GM12873 (cell line): Measurements from ENCODE around the gene PPP2R2B.

Experiments
- TF ChIP-seq, protein P1 (sequence below): IDR thresholded peaks from 2 replicates; pipeline ENCODE4 v1.5.1; 2012; ENCODE audit warnings: low read depth, mild to moderate bottlenecking, moderate library complexity, low read length, control low read depth; ENCODE audit not compliant: insufficient read depth; ENCODE audit errors: missing control alignments

PPP2R2B gene

DNA sequence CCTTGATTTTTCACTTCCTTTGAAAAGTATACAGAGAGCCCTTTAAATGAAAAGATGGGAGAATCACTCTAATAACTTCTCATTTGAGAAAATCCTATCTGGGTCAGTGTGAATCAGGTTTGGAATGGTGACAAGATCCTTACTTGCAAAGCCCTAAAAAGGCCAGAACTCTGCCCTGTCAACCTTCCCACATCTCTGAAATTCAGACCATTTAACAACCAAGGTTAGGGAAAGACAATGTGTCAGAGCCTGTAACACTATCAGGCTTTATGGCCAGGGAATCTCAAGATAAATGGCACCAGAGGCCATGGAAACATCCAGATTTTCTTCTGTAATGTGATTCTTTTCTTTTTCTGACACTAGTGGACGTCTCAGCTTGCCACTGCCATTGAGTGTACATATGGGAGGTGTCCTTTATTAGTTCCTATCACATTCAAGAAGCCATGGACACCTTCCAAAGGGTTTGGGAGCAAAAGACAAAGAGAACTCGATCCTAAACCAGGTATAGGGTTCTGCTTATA is 196.9 kb downstream of the PPP2R2B start:
- TF ChIP-seq, protein P1, sequence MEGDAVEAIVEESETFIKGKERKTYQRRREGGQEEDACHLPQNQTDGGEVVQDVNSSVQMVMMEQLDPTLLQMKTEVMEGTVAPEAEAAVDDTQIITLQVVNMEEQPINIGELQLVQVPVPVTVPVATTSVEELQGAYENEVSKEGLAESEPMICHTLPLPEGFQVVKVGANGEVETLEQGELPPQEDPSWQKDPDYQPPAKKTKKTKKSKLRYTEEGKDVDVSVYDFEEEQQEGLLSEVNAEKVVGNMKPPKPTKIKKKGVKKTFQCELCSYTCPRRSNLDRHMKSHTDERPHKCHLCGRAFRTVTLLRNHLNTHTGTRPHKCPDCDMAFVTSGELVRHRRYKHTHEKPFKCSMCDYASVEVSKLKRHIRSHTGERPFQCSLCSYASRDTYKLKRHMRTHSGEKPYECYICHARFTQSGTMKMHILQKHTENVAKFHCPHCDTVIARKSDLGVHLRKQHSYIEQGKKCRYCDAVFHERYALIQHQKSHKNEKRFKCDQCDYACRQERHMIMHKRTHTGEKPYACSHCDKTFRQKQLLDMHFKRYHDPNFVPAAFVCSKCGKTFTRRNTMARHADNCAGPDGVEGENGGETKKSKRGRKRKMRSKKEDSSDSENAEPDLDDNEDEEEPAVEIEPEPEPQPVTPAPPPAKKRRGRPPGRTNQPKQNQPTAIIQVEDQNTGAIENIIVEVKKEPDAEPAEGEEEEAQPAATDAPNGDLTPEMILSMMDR = no peak

DNA sequence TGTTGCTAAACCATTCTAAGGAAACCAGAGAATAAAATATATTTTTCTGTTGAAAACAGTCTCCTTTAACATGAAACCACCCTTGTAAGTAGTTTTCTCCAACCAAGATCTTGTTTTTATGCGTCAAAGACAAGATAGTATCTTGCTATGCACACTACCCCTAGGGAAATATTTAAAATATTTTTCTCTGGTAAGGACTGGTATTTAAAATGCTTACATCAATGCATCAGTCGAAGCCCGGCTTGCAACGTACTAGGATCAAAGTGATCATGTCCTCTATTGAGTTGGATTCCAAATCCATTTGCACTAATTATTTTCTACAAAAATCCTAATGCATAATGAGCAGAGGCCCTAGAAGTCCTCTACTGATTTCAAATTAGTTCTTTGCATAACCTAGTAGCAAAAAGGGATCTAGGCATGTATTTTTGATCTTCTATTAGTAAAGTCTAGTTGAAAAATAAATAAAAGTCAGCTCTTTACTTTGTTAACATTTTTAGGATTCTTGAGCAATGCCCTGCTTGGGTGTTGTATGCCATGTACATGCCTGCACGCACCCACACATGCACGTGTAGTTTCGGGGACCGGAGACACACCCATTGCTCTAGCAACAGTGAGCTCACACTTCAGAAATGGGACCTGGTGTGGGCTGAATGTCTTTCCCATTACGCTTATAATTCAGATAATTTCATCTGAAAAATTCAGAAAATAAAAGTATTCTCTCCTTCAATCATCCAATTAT is 197.5 kb downstream of the PPP2R2B start:
- TF ChIP-seq, protein P1 = no peak

DNA sequence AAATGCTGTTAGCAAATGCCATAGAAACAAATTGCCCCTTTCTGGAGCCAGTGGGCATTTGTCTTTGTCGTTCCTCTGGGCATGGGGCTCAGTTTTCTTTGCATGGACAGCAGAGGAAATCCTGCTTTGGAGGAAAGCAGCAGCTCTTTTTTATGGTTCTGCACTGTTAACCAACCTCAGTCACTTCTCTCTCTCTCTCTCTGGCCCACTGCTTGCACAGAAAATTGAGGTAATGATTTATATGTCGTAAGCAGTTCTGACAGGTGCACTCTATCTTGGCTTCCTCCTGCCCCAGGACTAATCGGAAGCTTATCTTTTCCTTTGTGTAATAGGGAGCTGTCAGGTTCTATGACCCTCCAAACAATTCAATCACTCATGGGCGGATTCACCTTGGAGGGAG is 202.9 kb downstream of the PPP2R2B start:
- TF ChIP-seq, protein P1 = no peak

DNA sequence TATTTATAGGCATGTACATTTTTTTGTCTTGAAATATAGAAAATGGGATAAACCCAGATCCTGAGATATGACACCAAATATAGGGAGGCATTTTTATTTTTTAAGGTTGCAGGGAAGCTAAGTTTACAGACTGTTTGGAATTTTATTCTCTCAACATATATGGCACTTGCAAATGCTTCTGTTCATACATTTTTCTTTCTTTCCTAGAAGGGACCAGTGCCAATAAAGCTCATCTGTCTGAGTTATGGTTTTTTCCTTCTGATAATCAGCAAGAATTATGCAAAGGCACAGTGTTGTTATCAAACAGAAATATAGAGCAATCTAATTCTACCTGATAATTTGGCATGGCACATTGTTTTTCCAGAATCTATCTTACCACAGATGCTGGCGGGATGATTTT is 205.7 kb downstream of the PPP2R2B start:
- TF ChIP-seq, protein P1 = no peak

DNA sequence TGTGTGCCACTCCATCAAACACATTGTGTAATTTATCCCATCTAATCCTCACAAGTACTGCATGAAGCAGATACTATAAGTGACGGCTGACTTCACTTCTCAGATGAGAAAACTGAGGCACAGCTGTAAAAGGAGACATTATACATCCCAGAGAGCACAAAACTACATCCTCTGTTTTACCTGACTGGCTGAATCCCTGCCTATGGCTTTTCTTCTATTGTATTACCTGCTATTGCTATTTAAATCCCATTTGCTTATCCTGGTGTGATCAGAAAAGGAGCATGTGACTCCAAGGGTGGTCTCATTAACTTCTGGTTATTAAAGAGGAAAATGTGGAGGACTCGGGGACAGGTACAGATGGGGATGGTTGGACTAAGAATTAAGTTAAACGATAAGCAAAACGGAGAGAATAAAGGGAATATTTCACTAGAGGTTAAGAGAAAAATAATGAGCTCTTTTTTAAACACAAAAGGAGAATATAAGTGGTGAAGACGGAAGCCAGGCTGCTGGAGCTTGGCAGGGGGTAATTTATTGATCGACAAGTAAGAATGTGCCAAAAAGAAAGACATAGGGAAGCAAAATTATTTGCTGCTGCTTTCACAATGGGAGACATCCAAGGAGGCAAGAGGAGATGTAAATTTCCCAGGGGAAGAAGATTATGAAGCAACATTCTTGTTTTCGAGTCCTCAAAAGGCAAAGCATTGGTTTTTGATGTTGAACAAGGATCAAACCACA is 206.8 kb downstream of the PPP2R2B start:
- TF ChIP-seq, protein P1 = no peak

DNA sequence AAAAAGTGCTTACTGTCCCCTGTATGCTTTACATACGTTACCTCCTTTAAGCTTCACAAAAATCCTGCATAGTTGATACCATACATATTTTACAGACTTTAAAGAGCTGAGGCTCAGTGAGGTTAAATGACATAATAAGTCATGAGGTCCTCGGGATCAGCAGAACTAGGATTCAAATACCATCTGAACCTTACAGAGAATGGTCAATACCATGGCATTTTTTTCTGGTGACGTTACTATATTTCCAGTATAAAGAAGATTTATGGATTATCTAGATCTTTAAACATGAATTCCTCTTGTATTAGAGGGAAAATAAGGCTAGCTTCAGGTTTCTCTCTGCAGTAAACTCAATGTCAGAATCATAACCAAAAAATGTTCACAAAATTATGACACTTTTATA is 208.9 kb downstream of the PPP2R2B start:
- TF ChIP-seq, protein P1 = no peak

DNA sequence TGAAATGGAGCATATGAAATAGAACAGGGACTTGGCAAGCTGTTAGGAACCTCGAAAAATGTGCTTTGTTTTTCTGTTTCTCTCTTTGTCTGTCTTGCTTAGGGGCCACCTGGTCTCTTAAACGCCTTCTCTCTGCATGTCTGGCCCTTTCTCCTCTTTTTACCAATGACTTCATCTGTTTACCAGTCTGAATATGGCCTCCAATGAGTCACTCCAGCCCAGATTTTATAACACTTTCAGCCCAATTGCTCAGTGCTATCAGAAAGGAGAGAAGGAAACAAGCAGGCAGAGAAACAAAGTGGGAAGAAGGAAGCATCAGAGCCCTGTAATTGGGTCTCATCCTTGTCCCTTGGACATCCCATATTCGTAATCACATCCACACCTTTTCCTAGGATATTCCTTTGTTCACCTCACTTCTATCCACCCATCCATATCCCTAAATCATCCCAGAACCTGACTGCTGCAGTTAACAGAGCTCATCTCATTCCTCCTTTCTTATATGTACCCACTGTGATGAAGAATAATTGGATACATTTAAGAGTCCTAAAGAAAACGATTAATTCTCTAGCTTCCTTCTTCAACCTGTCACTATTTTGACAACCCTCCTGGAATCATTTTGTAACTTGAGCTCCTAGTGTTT is 210.8 kb downstream of the PPP2R2B start:
- TF ChIP-seq, protein P1 = no peak
